Activated CD8-positive, alpha-beta memory T cell treated with anti-CD3 and anti-CD28 coated beads, Interleukin-2, amount 50 U/mL, for 4 hours (primary cell): ENCODE measurements around the gene EXTL2.
A peak's percentile ranks its signal among the peaks of the same experiment; 100 is the strongest.
"Not testable (repeated sequence)": the region's sequence is repeated elsewhere in the genome, so short reads cannot be mapped to it uniquely, and the experiment has no call there.

Source experiments
- DNase-seq: peaks from one replicate; pipeline ENCODE4 v3.0.0-alpha.2; 2020

EXTL2 gene

GRCh38 chr1:100894603-100895539, at the start of gene EXTL2:
EXTL2 (minus strand) TSS chr1:100894842; CDS start chr1:100888757, 6,085 bp downstream.
- peak; percentile 50 for DNase-seq

GRCh38 chr1:100943533-100943932, 48.9 kb upstream of the EXTL2 start:
- DNase-seq, result no peak

GRCh38 chr1:100942304-100943046, 47.8 kb upstream of the EXTL2 start:
- no peak for DNase-seq

- no peak for DNase-seq
These were observed 47.1 kb upstream of the EXTL2 start for GRCh38 chr1:100941580-100942216.

GRCh38 chr1:100941098-100941527, 46.5 kb upstream of the EXTL2 start:
- DNase-seq, result no peak

GRCh38 chr1:100936194-100936967, 41.7 kb upstream of the EXTL2 start:
- DNase-seq, result no peak

GRCh38 chr1:100933555-100933954, 38.9 kb upstream of the EXTL2 start:
- DNase-seq, result not testable (repeated sequence)

- no peak for DNase-seq
These were observed 37.1 kb upstream of the EXTL2 start for GRCh38 chr1:100931716-100932115.

- no peak for DNase-seq
These were observed 35.9 kb upstream of the EXTL2 start for GRCh38 chr1:100930494-100930893.

- no peak for DNase-seq
These were observed 33.5 kb upstream of the EXTL2 start for GRCh38 chr1:100928128-100928527.

GRCh38 chr1:100927276-100927675, 32.6 kb upstream of the EXTL2 start:
- DNase-seq, result peak; percentile 48

GRCh38 chr1:100926240-100926639, 31.6 kb upstream of the EXTL2 start:
- no peak for DNase-seq

GRCh38 chr1:100924991-100925390, 30.3 kb upstream of the EXTL2 start:
- DNase-seq, result no peak

GRCh38 chr1:100924212-100924611, 29.6 kb upstream of the EXTL2 start:
- peak; percentile 24 for DNase-seq

GRCh38 chr1:100921110-100921706, 26.6 kb upstream of the EXTL2 start:
- no peak for DNase-seq

- no peak for DNase-seq
These were observed 17.4 kb upstream of the EXTL2 start for GRCh38 chr1:100912019-100912418.

GRCh38 chr1:100909018-100909417, 14.4 kb upstream of the EXTL2 start:
- DNase-seq, result no peak

- DNase-seq, result no peak
These were observed 13.2 kb upstream of the EXTL2 start for GRCh38 chr1:100907887-100908286.

- no peak for DNase-seq
These were observed 10.5 kb upstream of the EXTL2 start for GRCh38 chr1:100905181-100905580.

GRCh38 chr1:100904528-100904927, 9.9 kb upstream of the EXTL2 start:
- no peak for DNase-seq

GRCh38 chr1:100903777-100904176, 9.1 kb upstream of the EXTL2 start:
- no peak for DNase-seq

GRCh38 chr1:100902365-100902764, 7.7 kb upstream of the EXTL2 start:
- DNase-seq, result no peak
